Neural cell (in vitro differentiated cells): Measurements from ENCODE around the gene ACP1. TPM values are rescaled to one million over a fixed set of nuclear protein-coding genes. Genes with fewer than 3 reads are reported as not detected.

Source experiments
- H2AFZ ChIP-seq: fragments of 200-600, 300-800 bp; sonication (generic), shearing (Covaris generic); 2 replicates; pipeline ENCODE4 v1.6.0; 2014; ENCODE audit warnings: low read depth, mild to moderate bottlenecking, antibody characterized with exemption, low read length, moderate library complexity
- H3F3A ChIP-seq: fragments of 200-600 bp; shearing (Covaris generic); 2 replicates; pipeline ENCODE4 v1.6.1; 2016; ENCODE audit warnings: mild to moderate bottlenecking, moderate library complexity, mixed read lengths, antibody characterized with exemption, low read length; ENCODE audit not compliant: insufficient read depth, poor library complexity, severe bottlenecking
- H3K27ac ChIP-seq: fragments of 200-600, 300-800 bp; sonication (generic), shearing (Covaris generic); 2 replicates; pipeline ENCODE4 v1.5.1; 2014; ENCODE audit warnings: mild to moderate bottlenecking, low read length, moderate library complexity
- H3K27me3 ChIP-seq: fragments of 300-800, 200-600 bp; sonication (generic), shearing (Covaris generic); 2 replicates; pipeline ENCODE4 v1.6.0; 2014; ENCODE audit warnings: mild to moderate bottlenecking, low read depth, low read length, moderate library complexity; ENCODE audit not compliant: insufficient read depth
- H3K36me3 ChIP-seq: fragments of 300-800, 200-600 bp; sonication (generic), shearing (Covaris generic); 2 replicates; pipeline ENCODE4 v1.5.1; 2014; ENCODE audit warnings: mild to moderate bottlenecking, antibody characterized with exemption, low read length, moderate library complexity; ENCODE audit not compliant: insufficient read depth
- H3K4me2 ChIP-seq: fragments of 300-800, 200-600 bp; sonication (generic), shearing (Covaris generic); 2 replicates; pipeline ENCODE4 v1.6.0; 2014; ENCODE audit warnings: mild to moderate bottlenecking, low read length
- H3K4me3 ChIP-seq: fragments of 300-800, 200-600 bp; sonication (generic), shearing (Covaris generic); 2 replicates; pipeline ENCODE4 v1.5.1; 2014; ENCODE audit warnings: mild to moderate bottlenecking, low read length, moderate library complexity
- H3K79me2 ChIP-seq: fragments of 200-600 bp; shearing (Covaris generic); replicated peaks from 2 replicates; pipeline ENCODE4 v1.6.0; 2014; ENCODE audit warnings: mild to moderate bottlenecking, low read length, moderate library complexity; ENCODE audit not compliant: insufficient read depth
- H3K9ac ChIP-seq: fragments of 300-800, 200-600 bp; sonication (generic), shearing (Covaris generic); 2 replicates; pipeline ENCODE4 v1.6.1; 2016; ENCODE audit warnings: mild to moderate bottlenecking, low read length, mixed read lengths
- H3K9me2 ChIP-seq: fragments of 200-600 bp; shearing (Covaris generic); 2 replicates; pipeline ENCODE4 v1.6.1; 2016; ENCODE audit warnings: mild to moderate bottlenecking, low read length, mixed read lengths; ENCODE audit not compliant: insufficient read depth
- H3K9me3 ChIP-seq: fragments of 200-600, 300-800 bp; sonication (generic), shearing (Covaris generic); 2 replicates; pipeline ENCODE4 v1.6.1; 2016; ENCODE audit warnings: mild to moderate bottlenecking, mixed run types, low read length, moderate library complexity, mixed read lengths
- H4K20me1 ChIP-seq: fragments of 200-600 bp; shearing (Covaris generic); 2 replicates; pipeline ENCODE4 v1.6.1; 2016; ENCODE audit warnings: mild to moderate bottlenecking, mixed run types; ENCODE audit not compliant: insufficient read depth
- CTCF ChIP-seq: fragments of 450-650 bp; IDR thresholded peaks from 2 replicates; pipeline ENCODE4 v1.5.1; 2014; ENCODE audit warnings: antibody characterized with exemption, mild to moderate bottlenecking, moderate library complexity; ENCODE audit not compliant: poor library complexity, severe bottlenecking
- EP300 ChIP-seq: fragments of 450-650 bp; conservative IDR thresholded peaks from 2 replicates; pipeline ENCODE4 v1.6.1; 2014; ENCODE audit warnings: antibody characterized with exemption, mild to moderate bottlenecking, moderate library complexity; ENCODE audit not compliant: poor library complexity, severe bottlenecking
- EZH2 ChIP-seq: fragments of 200-600, 300-800 bp; shearing (Covaris generic), sonication (generic); IDR thresholded peaks from 2 replicates; pipeline ENCODE4 v1.6.1; 2014; ENCODE audit warnings: antibody characterized with exemption, low read length, borderline replicate concordance, mild to moderate bottlenecking; ENCODE audit not compliant: insufficient read depth, poor library complexity, severe bottlenecking
- MXI1 ChIP-seq: fragments of 450-650 bp; conservative IDR thresholded peaks from 2 replicates; pipeline ENCODE4 v1.6.1; 2014; ENCODE audit warnings: antibody characterized with exemption, mild to moderate bottlenecking; ENCODE audit not compliant: poor library complexity, severe bottlenecking
- POLR2AphosphoS5 ChIP-seq: IDR thresholded peaks from 2 replicates; pipeline ENCODE4 v1.6.1; 2012
- RAD21 ChIP-seq: fragments of 450-650 bp; conservative IDR thresholded peaks from 2 replicates; pipeline ENCODE4 v1.6.1; 2014; ENCODE audit warnings: antibody characterized with exemption, mild to moderate bottlenecking, moderate library complexity
- SMC3 ChIP-seq: fragments of 450-650 bp; conservative IDR thresholded peaks from 2 replicates; pipeline ENCODE4 v1.6.1; 2014; ENCODE audit warnings: antibody characterized with exemption, mild to moderate bottlenecking, moderate library complexity; ENCODE audit not compliant: poor library complexity
- TAF1 ChIP-seq: IDR thresholded peaks from 2 replicates; pipeline ENCODE4 v1.6.1; 2012; ENCODE audit warnings: low read depth
- polyA plus RNA-seq: library from polyadenylated mRNA; depleted of rRNA; stranded (reverse); fragments of >200 nt; gene quantifications from 2 replicates; pipeline ENCODE4 v1.2.3, GENCODE V29; 2014
- TF ChIP-seq, protein P1 (sequence below): IDR thresholded peaks from 2 replicates; pipeline ENCODE4 v1.6.1; 2012; ENCODE audit warnings: borderline replicate concordance

ACP1 gene
- polyA plus RNA-seq, 1 donor from 2014 or later = 263 TPM

DNA sequence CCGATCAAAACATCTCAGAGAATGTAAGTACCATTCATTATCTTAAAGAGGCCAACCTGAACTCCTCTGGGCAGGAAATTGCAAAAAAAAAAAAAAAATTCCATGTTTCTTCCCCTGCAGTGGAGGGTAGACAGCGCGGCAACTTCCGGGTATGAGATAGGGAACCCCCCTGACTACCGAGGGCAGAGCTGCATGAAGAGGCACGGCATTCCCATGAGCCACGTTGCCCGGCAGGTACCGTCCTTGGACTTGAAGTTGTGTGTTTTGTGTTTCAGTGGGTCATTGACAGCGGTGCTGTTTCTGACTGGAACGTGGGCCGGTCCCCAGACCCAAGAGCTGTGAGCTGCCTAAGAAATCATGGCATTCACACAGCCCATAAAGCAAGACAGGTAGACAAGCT is 7.2 kb downstream of the ACP1 start:
- Histone ChIP-seq H3K36me3 (no peaks in the 10 kb centered on the region), H3K9ac (no peak overlapping the region), H3K9me3 (no peaks in the 10 kb centered on the region), H3K27ac (no peak overlapping the region), H3K79me2 (peaks cover 61% of the 10 kb centered on the region), H3K4me3 (no peak overlapping the region), H2AFZ (no peak overlapping the region), H3K27me3 (no peaks in the 10 kb centered on the region), H3F3A (no peaks in the 10 kb centered on the region), H4K20me1 (peaks cover 3% of the 10 kb centered on the region), H3K4me2 (no peak overlapping the region), H3K9me2 (no peaks in the 10 kb centered on the region)
- no peak for TF ChIP-seq EZH2
- TF ChIP-seq SMC3 = no peak
- no peak for TF ChIP-seq RAD21
- TF ChIP-seq, protein P1, sequence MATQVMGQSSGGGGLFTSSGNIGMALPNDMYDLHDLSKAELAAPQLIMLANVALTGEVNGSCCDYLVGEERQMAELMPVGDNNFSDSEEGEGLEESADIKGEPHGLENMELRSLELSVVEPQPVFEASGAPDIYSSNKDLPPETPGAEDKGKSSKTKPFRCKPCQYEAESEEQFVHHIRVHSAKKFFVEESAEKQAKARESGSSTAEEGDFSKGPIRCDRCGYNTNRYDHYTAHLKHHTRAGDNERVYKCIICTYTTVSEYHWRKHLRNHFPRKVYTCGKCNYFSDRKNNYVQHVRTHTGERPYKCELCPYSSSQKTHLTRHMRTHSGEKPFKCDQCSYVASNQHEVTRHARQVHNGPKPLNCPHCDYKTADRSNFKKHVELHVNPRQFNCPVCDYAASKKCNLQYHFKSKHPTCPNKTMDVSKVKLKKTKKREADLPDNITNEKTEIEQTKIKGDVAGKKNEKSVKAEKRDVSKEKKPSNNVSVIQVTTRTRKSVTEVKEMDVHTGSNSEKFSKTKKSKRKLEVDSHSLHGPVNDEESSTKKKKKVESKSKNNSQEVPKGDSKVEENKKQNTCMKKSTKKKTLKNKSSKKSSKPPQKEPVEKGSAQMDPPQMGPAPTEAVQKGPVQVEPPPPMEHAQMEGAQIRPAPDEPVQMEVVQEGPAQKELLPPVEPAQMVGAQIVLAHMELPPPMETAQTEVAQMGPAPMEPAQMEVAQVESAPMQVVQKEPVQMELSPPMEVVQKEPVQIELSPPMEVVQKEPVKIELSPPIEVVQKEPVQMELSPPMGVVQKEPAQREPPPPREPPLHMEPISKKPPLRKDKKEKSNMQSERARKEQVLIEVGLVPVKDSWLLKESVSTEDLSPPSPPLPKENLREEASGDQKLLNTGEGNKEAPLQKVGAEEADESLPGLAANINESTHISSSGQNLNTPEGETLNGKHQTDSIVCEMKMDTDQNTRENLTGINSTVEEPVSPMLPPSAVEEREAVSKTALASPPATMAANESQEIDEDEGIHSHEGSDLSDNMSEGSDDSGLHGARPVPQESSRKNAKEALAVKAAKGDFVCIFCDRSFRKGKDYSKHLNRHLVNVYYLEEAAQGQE = no peak
- no peak for TF ChIP-seq TAF1
- TF ChIP-seq EP300 = no peak
- TF ChIP-seq POLR2AphosphoS5 = no peak
- TF ChIP-seq CTCF = no peak
- TF ChIP-seq MXI1 = no peak

DNA sequence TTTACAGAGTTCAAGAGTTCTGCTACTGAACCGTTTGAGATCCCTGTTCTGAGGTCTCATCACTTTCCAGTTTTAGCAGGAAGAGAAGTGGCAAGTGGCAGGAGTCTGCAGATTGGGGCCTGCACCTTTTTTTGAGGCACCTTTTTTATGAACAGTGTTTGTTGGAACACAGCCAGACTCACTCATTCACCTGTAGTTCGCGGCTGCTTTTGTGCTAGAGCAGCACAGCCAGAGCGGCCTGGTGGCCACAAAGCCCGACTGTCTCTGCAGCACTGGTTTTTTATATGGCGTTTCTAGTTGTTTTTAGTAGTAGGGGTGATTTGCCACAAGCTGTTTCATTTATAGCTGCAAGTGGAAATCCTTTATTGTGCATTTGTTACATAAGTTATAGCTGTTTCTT is 8.6 kb downstream of the ACP1 start:
- no peaks in the 10 kb centered on the region for H3F3A ChIP-seq
- no peak for TF ChIP-seq SMC3
- no peak for TF ChIP-seq POLR2AphosphoS5
- TF ChIP-seq EZH2 = no peak
- no peak for TF ChIP-seq MXI1
- no peak for TF ChIP-seq CTCF
- no peak for TF ChIP-seq EP300
- TF ChIP-seq TAF1 = no peak
- no peak for TF ChIP-seq RAD21
- TF ChIP-seq, protein P1 = no peak
- H3K9ac ChIP-seq = no peak overlapping the region
- no peak overlapping the region for H3K4me3 ChIP-seq
- H2AFZ ChIP-seq = no peak overlapping the region
- H4K20me1 ChIP-seq = peaks cover 3% of the 10 kb centered on the region
- peaks cover 46% of the 10 kb centered on the region for H3K79me2 ChIP-seq
- H3K27me3 ChIP-seq = no peaks in the 10 kb centered on the region
- no peaks in the 10 kb centered on the region for H3K36me3 ChIP-seq
- no peak overlapping the region for H3K27ac ChIP-seq
- no peaks in the 10 kb centered on the region for H3K9me3 ChIP-seq
- H3K4me2 ChIP-seq = no peak overlapping the region
- no peaks in the 10 kb centered on the region for H3K9me2 ChIP-seq
